GM12865 (cell line): Measurements from ENCODE around the gene KLHL21.

Experiments used
- DNase-seq: peaks from one replicate; pipeline ENCODE4 v3.0.0; 2010; ENCODE audit warnings: low read depth
- H3K4me3 ChIP-seq: 2 replicates; pipeline ENCODE4 v1.5.1; 2011; ENCODE audit warnings: mild to moderate bottlenecking, low read depth, low read length, control low read depth
- TF ChIP-seq, protein P1 (sequence below): IDR thresholded peaks from 2 replicates; pipeline ENCODE4 v1.5.1; 2011; ENCODE audit warnings: low read length, control low read depth, low read depth, inconsistent platforms; ENCODE audit not compliant: insufficient read depth; ENCODE audit errors: missing control alignments

The KLHL21 gene

DNA sequence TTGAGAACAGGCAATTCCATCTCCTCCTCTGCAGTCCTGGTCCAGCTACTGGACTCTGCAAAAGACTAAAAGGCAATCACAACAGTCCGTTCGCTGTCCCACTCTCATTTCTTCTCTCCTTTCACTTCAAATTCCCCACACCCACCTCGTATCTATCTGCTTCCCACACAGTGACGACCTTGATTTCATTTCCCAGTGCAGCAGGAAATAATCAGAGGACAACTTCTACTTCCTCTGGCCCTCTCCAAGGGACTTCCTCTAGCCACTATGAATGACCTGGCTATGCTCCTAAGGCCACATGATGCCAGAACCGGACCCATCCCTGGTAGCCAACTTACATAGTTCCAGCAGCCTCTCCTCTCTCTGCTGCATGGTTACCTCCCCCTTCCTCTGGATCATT, 56.3 kb downstream of the KLHL21 start:
- DNase-seq = no peak
- TF ChIP-seq, protein P1, sequence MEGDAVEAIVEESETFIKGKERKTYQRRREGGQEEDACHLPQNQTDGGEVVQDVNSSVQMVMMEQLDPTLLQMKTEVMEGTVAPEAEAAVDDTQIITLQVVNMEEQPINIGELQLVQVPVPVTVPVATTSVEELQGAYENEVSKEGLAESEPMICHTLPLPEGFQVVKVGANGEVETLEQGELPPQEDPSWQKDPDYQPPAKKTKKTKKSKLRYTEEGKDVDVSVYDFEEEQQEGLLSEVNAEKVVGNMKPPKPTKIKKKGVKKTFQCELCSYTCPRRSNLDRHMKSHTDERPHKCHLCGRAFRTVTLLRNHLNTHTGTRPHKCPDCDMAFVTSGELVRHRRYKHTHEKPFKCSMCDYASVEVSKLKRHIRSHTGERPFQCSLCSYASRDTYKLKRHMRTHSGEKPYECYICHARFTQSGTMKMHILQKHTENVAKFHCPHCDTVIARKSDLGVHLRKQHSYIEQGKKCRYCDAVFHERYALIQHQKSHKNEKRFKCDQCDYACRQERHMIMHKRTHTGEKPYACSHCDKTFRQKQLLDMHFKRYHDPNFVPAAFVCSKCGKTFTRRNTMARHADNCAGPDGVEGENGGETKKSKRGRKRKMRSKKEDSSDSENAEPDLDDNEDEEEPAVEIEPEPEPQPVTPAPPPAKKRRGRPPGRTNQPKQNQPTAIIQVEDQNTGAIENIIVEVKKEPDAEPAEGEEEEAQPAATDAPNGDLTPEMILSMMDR = no peak
- no peak overlapping the region for H3K4me3 ChIP-seq

DNA sequence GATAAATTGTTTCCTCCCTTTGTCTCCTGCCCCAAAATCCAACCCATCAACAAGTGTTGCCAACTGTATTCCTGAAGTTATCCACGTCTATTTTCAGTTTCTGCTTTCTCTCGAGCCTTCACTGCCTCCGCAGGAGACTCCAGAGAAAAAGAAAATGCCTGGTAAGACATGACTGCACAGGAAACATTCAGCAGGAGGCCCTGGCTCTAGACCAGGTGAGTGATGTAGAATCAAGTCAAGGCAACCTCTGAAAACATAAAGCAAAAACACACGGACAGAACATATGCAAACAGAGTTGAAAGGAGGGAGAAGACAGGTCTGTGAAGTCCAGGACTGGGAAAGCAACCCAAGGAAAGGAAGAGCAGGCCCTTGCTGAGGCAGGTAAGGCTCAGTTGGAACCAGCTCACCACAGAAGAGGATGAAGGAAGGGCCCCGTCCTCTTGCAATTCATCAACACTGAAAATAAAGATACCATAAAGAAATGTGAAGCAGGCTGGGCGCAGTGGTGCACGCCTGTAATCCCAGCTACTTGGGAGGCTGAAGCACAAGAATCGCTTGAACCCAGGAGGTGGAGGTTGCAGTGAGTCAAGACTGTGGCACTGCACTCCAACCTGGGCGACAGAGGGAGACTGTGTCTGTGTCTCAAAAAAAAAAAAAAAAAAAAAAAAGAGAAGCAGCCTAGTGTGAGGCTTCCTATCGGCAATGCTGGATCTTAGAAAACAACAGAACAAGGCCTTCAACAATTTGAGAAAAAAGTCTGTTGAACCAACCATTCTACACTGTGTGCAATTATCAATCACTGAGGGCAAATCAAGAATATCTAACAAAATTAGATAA, 57.2 kb downstream of the KLHL21 start:
- TF ChIP-seq, protein P1 = no peak
- no peak overlapping the region for H3K4me3 ChIP-seq
- DNase-seq = no peak

DNA sequence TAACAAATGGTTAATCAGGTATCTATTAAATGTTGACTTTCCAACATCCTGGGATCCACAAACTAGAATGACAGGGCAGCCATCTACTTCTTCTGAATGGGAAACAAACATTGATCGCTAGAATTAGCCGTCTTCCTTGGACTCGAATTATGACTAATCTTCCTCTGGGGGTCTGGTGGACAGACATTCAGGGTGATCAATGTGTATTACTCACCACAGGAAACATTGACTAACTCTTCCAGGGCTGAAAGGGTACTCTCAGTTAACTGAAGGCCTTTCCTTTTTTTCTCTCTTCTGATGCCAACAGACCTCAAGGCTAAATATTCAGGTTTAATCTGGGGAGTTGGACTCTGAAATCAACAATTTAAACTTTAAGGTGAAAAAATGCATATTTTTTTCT, 57.8 kb downstream of the KLHL21 start:
- DNase-seq = no peak
- H3K4me3 ChIP-seq = no peak overlapping the region
- TF ChIP-seq, protein P1 = no peak
